ENCODE data around the gene KCNQ1. TPM values are rescaled to one million over a fixed set of nuclear protein-coding genes. Genes with fewer than 3 reads are reported as not detected.

The KCNQ1 gene
- total RNA-seq, 1 experiment from 2014 or later: 1.0 TPM

DNA sequence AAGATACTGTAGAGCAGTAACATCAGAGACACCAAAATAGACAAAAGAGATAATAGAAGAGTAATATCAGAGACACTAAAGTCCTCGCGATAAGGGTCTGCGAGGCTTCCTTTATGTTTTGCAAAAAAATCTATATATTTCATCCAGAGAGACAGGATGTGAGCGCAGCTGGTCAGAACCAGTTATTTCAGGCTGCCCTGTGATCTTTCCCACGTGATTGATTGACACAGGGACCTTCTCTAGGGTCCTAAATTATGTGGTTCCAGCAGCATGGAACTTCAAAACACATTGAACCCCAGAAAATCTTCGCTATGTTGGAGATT lies 118.0 kb downstream of the KCNQ1 start:
- Histone ChIP-seq H3K9me3 (no peaks in the 10 kb centered on the region), H3K27me3 (replicated peaks; ENCODE audit: control insufficient read depth, insufficient read depth, low read length) (no peaks in the 10 kb centered on the region), H3K4me1 (peaks cover 57% of the 10 kb centered on the region), H3K36me3 (ENCODE audit: control insufficient read depth, insufficient read depth, low read length) (no peaks in the 10 kb centered on the region), H3K4me3 (ENCODE audit: low read depth, low read length) (no peak overlapping the region)
- DNase-seq: no peak
- H3K4me3 Mint-ChIP-seq (ENCODE audit: unreplicated experiment): no peak overlapping the region
- BruUV-seq (replicated peaks): no TSS peak
- peak overlapping the region; percentile 36 for H3K27ac Mint-ChIP-seq (ENCODE audit: unreplicated experiment)
- POLR2A ChIA-PET: no interaction called here
- TF ChIP-seq, protein P1, sequence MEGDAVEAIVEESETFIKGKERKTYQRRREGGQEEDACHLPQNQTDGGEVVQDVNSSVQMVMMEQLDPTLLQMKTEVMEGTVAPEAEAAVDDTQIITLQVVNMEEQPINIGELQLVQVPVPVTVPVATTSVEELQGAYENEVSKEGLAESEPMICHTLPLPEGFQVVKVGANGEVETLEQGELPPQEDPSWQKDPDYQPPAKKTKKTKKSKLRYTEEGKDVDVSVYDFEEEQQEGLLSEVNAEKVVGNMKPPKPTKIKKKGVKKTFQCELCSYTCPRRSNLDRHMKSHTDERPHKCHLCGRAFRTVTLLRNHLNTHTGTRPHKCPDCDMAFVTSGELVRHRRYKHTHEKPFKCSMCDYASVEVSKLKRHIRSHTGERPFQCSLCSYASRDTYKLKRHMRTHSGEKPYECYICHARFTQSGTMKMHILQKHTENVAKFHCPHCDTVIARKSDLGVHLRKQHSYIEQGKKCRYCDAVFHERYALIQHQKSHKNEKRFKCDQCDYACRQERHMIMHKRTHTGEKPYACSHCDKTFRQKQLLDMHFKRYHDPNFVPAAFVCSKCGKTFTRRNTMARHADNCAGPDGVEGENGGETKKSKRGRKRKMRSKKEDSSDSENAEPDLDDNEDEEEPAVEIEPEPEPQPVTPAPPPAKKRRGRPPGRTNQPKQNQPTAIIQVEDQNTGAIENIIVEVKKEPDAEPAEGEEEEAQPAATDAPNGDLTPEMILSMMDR (IDR thresholded peaks at IDR 0.05; ENCODE audit: insufficient read depth in 1 of 2, low read depth in 1 of 2, low read length in 1 of 2, severe bottlenecking in 1 of 2, unreplicated experiment in 1 of 2): no peak
- intact Hi-C loops (cut with micrococcal nuclease; ENCODE audit: unreplicated experiment): no loop called here
- H3K9me3 Mint-ChIP-seq (ENCODE audit: unreplicated experiment): no peaks in the 10 kb centered on the region
- no peaks in the 10 kb centered on the region for H3K36me3 Mint-ChIP-seq (ENCODE audit: insufficient read depth, unreplicated experiment)
- no peaks in the 10 kb centered on the region for H3K4me1 Mint-ChIP-seq (ENCODE audit: low read depth, unreplicated experiment)
- H3K27me3 Mint-ChIP-seq (ENCODE audit: insufficient read depth, unreplicated experiment): no peaks in the 10 kb centered on the region
- CTCF ChIA-PET: no interaction called here

DNA sequence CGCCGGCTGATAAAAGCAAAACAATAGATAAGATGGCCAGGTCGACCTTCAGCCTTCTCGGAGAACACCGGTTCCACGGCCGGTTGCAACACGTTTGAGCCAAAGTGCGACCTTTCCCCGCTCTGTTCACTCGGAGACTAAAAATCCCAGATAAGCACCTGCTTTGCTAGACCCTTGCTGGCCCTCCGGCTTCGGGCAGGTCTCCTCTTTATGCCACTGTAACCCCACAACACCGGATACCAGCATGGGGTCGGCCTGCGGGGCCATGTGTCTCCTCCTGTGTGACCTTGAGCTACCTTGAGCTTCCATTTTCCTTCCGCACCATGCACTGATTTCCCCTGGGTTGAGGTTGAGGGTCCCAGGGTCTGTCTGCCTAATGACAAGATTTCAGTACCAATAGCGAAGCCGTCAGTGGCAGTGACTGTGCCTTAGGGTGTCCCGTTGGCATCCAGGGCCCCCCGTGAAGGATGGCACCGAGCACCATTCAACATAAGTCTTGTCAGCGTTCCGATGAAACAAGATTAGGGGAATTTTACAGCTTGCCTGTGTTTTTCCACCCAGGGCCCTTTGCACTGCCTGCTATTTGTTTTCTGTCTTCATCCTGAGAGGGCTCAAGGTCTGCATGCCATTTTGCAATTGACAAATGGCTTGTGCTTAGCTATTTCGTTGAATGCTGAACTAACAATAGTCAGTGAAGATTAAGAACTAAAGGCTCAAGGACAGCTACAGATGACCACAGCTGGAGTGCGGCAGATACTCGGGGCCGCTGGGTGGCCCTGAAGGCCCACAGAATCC lies 118.6 kb downstream of the KCNQ1 start:
- Mint-ChIP-seq H3K36me3 (ENCODE audit: insufficient read depth, unreplicated experiment) (no peaks in the 10 kb centered on the region), H3K9me3 (ENCODE audit: unreplicated experiment) (no peaks in the 10 kb centered on the region), H3K27me3 (ENCODE audit: insufficient read depth, unreplicated experiment) (no peaks in the 10 kb centered on the region), H3K4me1 (ENCODE audit: low read depth, unreplicated experiment) (no peaks in the 10 kb centered on the region), H3K27ac (ENCODE audit: unreplicated experiment) (peak overlapping the region; percentile 36), H3K4me3 (ENCODE audit: unreplicated experiment) (no peak overlapping the region)
- no peaks in the 10 kb centered on the region for H3K9me3 ChIP-seq
- intact Hi-C loops (cut with micrococcal nuclease; ENCODE audit: unreplicated experiment): no loop called here
- H3K27me3 ChIP-seq (replicated peaks; ENCODE audit: control insufficient read depth, insufficient read depth, low read length): no peaks in the 10 kb centered on the region
- ChIA-PET CTCF (interaction anchor here (1.0 kb wide), 1 partner anchor 30 kb away, joined by 5 read pairs; no protein-coding TSS in a partner anchor), POLR2A (interaction anchor here (0.5 kb wide), 1 partner anchor 163 kb away, joined by 3 read pairs; the partner anchor contains the start of gene TSSC4)
- DNase-seq: peak; percentile 51 to 72
- TF ChIP-seq, protein P1 (IDR thresholded peaks at IDR 0.05; ENCODE audit: insufficient read depth in 1 of 2, low read depth in 1 of 2, low read length in 1 of 2, severe bottlenecking in 1 of 2, unreplicated experiment in 1 of 2): no peak
- H3K4me1 ChIP-seq: peaks cover 59% of the 10 kb centered on the region
- no peak overlapping the region for H3K4me3 ChIP-seq (ENCODE audit: low read depth, low read length)
- BruUV-seq (replicated peaks): no TSS peak
- H3K36me3 ChIP-seq (ENCODE audit: control insufficient read depth, insufficient read depth, low read length): no peaks in the 10 kb centered on the region

DNA sequence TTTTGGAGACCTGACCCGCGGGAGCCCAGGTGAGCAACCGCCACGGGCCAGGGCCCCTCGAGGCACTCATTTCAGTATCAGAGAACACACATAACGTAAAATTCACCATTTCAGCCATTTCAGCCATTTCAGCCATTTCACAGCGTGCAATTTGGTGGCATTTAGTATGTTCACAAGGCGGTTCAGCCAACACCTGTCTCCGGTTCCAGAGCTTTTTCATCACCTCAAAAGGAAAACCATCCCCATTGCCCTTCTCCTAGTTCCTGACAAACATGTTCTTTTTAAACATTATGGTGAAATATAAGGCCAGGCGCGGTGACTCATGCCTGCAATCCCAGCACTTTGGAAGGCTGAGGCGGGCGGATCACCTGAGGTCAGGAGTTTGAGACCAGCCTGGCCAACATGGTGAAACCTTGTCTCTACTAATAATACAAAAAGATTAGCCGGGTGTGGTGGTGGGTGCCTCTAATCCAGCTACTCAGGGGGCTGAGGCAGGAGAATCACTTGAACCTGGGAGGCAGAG lies 119.3 kb downstream of the KCNQ1 start:
- BruUV-seq (replicated peaks): no TSS peak
- Mint-ChIP-seq H3K27ac (ENCODE audit: unreplicated experiment) (peak overlapping the region; percentile 36), H3K9me3 (ENCODE audit: unreplicated experiment) (no peaks in the 10 kb centered on the region), H3K27me3 (ENCODE audit: insufficient read depth, unreplicated experiment) (no peaks in the 10 kb centered on the region), H3K36me3 (ENCODE audit: insufficient read depth, unreplicated experiment) (no peaks in the 10 kb centered on the region), H3K4me1 (ENCODE audit: low read depth, unreplicated experiment) (no peaks in the 10 kb centered on the region), H3K4me3 (ENCODE audit: unreplicated experiment) (no peak overlapping the region)
- intact Hi-C loops (cut with micrococcal nuclease; ENCODE audit: unreplicated experiment): no loop called here
- Histone ChIP-seq H3K4me3 (ENCODE audit: low read depth, low read length) (no peak overlapping the region), H3K27me3 (replicated peaks; ENCODE audit: control insufficient read depth, insufficient read depth, low read length) (no peaks in the 10 kb centered on the region), H3K9me3 (no peaks in the 10 kb centered on the region), H3K4me1 (peaks cover 59% of the 10 kb centered on the region), H3K36me3 (ENCODE audit: control insufficient read depth, insufficient read depth, low read length) (no peaks in the 10 kb centered on the region)
- POLR2A ChIA-PET: no interaction called here
- DNase-seq: peak in 1 of 2 experiments; percentile 28
- CTCF ChIA-PET: interaction anchor here (1.0 kb wide), 1 partner anchor 31 kb away, joined by 5 read pairs; no protein-coding TSS in a partner anchor
- TF ChIP-seq, protein P1 (IDR thresholded peaks at IDR 0.05; ENCODE audit: insufficient read depth in 1 of 2, low read depth in 1 of 2, low read length in 1 of 2, severe bottlenecking in 1 of 2, unreplicated experiment in 1 of 2): no peak

All from Caco-2 (cell line).